Lung (tissue), 12 donors: ENCODE measurements around the gene SLC25A14. TPM values are rescaled to one million over a fixed set of nuclear protein-coding genes. Genes with fewer than 3 reads are reported as not detected.
"Not testable (repeated sequence)": the region's sequence is repeated elsewhere in the genome, so short reads cannot be mapped to it uniquely, and the experiment has no call there.

ENCODE experiments used
- ATAC-seq: fragments of 200-7000 bp; cut with Tn5 transposase; one replicate; pipeline ENCODE4 v1.9.1; 2020; ENCODE audit warnings: moderate number of reproducible peaks; ENCODE audit not compliant: insufficient read depth, low FRiP score
- DNase-seq, 3 donors: peaks; one replicate each; pipeline ENCODE4 v3.0.0-alpha.2; 2013 to 2017
- H3K27ac ChIP-seq, 2 donors: one replicate each; pipeline ENCODE4 v1.5.1; 2013; ENCODE audit warnings: mild to moderate bottlenecking in 2 of 2, moderate library complexity in 2 of 2, control low read depth in 1 of 2, inconsistent platforms in 1 of 2, low read depth in 1 of 2, low read length in 1 of 2
- H3K27me3 ChIP-seq, 3 donors: one replicate each; pipeline ENCODE4 v1.5.1; 2013; ENCODE audit warnings: low read length in 2 of 3; ENCODE audit not compliant: control insufficient read depth in 3 of 3, insufficient read depth in 3 of 3
- H3K36me3 ChIP-seq, 4 donors: one replicate each; pipeline ENCODE4 v1.5.1; 2013; ENCODE audit warnings: low read length in 4 of 4, mild to moderate bottlenecking in 1 of 4, moderate library complexity in 1 of 4; ENCODE audit not compliant: control insufficient read depth in 4 of 4, insufficient read depth in 4 of 4
- H3K4me1 ChIP-seq, 5 donors: one replicate each; pipeline ENCODE4 v1.5.1; 2013; ENCODE audit warnings: low read length in 5 of 5, mild to moderate bottlenecking in 2 of 5, moderate library complexity in 1 of 5; ENCODE audit not compliant: control insufficient read depth in 5 of 5, insufficient read depth in 5 of 5
- H3K4me3 ChIP-seq: one replicate; pipeline ENCODE4 v1.5.1; 2013; ENCODE audit warnings: mild to moderate bottlenecking, control low read depth, moderate library complexity
- H3K9ac ChIP-seq, 2 donors: one replicate each; pipeline ENCODE4 v1.5.1; 2013; ENCODE audit warnings: low read length in 2 of 2, control low read depth in 1 of 2; ENCODE audit not compliant: insufficient read depth in 1 of 2
- H3K9me3 ChIP-seq, 4 donors: one replicate each; pipeline ENCODE4 v1.5.1; 2013; ENCODE audit warnings: low read length in 3 of 4, mild to moderate bottlenecking in 1 of 4, moderate library complexity in 1 of 4; ENCODE audit not compliant: control insufficient read depth in 4 of 4, insufficient read depth in 3 of 4
- whole genome bisulfite sequencing, 2 donors: extraction: QIAGEN DNeasy Blood & Tissue Kit; methylation state at CpG; one replicate each; pipeline ENCODE4 v1.1.7; 2013; 5-methylcytosine and 5-hydroxymethylcytosine counted together
- polyA plus RNA-seq, 2 donors: library from polyadenylated mRNA; stranded (reverse); fragments of 200-250 nt; gene quantifications; one replicate each; pipeline ENCODE4 v1.2.1, GENCODE V29; 2013
- total RNA-seq, 2 donors: library from RNA; depleted of rRNA in 1 of 2; stranded (reverse); fragments of >200 nt in 1 of 2; gene quantifications; one replicate each; pipeline ENCODE4 v1.2.1, GENCODE V29; 2014 to 2021
- TF ChIP-seq, protein P1 (sequence below): IDR thresholded peaks from 2 replicates; pipeline ENCODE4 v1.5.1; 2012; ENCODE audit warnings: mild to moderate bottlenecking; ENCODE audit errors: control extremely low read depth, extremely low read depth
- donor health status: control.
- donor health status: control.
- donor health status: Bipolar disorder and iron deficiency.
- donor health status: healthy.
- donor health status: DM: yes; HTN: yes; CAD: no.

Gene SLC25A14
- total and polyA plus RNA-seq, 4 donors, result 8.7 to 25.5 (median 14.9) TPM

DNA sequence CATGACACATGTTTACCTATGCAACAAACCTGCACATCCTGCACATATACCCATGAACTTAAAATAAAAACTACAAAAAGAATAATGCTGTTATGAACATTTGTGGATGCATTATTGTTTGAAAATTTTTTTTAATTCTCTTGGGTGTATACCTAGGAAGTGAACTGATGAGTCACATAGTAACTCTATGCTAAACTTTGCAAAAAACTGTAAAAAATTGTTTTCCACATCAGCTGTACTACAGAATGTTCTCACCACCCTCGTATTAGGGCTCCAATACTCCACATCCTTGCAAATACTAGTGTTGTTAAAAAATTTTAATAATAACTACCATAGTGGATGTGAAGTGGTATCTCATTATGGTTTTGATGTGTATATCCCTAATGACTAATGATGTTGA, 37.7 kb upstream of the SLC25A14 start:
- WGBS, 2 donors, result 49 to 91% methylated on average over 1 of the region's 1 CpG
- TF ChIP-seq, protein P1, sequence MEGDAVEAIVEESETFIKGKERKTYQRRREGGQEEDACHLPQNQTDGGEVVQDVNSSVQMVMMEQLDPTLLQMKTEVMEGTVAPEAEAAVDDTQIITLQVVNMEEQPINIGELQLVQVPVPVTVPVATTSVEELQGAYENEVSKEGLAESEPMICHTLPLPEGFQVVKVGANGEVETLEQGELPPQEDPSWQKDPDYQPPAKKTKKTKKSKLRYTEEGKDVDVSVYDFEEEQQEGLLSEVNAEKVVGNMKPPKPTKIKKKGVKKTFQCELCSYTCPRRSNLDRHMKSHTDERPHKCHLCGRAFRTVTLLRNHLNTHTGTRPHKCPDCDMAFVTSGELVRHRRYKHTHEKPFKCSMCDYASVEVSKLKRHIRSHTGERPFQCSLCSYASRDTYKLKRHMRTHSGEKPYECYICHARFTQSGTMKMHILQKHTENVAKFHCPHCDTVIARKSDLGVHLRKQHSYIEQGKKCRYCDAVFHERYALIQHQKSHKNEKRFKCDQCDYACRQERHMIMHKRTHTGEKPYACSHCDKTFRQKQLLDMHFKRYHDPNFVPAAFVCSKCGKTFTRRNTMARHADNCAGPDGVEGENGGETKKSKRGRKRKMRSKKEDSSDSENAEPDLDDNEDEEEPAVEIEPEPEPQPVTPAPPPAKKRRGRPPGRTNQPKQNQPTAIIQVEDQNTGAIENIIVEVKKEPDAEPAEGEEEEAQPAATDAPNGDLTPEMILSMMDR, result no peak

DNA sequence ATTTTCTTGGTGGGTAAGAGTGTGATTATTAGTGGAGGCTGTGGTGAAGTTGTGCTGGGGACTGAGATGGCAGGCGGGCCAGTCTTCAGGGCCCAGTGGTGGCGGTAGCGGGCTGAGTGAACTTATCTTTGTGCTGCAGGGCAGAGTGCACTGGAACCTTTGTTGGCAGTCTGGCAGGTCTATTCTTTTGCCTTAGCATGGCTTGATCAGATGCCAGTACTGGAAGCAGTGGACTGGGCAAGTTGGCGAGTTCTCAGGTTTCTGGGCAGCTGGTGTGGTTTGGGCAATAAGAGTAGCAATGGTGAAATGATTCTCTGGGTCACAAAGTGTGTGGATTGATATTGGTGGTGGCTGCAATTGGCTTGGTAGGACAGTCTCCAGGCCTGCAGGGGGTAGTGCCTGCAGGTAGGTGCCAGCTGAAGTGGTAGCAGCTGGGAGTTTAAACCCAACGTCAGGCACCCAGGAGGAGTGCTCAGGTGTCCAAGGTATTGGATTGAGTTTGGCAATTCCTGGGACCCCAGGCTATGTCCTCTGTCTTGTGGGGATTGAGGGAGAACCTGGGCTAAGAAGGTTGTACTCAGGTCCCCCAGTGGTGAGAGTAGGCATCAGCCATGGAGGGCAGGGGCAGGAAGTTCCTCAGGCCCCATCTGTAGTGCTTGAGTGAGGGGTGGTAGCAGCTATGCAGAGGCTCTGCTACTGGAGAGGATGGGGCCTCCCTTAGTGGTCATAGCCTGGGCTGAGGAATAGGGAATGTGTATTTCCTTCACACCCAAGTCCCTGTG, 34.9 kb upstream of the SLC25A14 start:
- Histone ChIP-seq H3K9ac (no peak overlapping the region), H3K9me3 (peaks cover 0 to 2% (median 0%) of the 10 kb centered on the region in 4 donors), H3K27ac (no peak overlapping the region), H3K36me3 (no peaks in the 10 kb centered on the region), H3K27me3 (no peaks in the 10 kb centered on the region), H3K4me3 (no peak overlapping the region), H3K4me1 (no peaks in the 10 kb centered on the region)
- no peak for DNase-seq
- TF ChIP-seq, protein P1, result no peak
- no peak for ATAC-seq
- 77 to 97% methylated on average over 5 of the region's 5 CpGs for WGBS, 2 donors

More for the DNA sequence above, 37.7 kb upstream of the SLC25A14 start:
- Histone ChIP-seq H3K9ac (no peak overlapping the region), H3K36me3 (no peaks in the 10 kb centered on the region), H3K27ac (no peak overlapping the region), H3K4me1 (no peaks in the 10 kb centered on the region), H3K9me3 (peaks cover 0 to 2% (median 0%) of the 10 kb centered on the region in 4 donors), H3K27me3 (no peaks in the 10 kb centered on the region), H3K4me3 (no peak overlapping the region)
- DNase-seq, result no peak
- no peak for ATAC-seq

DNA sequence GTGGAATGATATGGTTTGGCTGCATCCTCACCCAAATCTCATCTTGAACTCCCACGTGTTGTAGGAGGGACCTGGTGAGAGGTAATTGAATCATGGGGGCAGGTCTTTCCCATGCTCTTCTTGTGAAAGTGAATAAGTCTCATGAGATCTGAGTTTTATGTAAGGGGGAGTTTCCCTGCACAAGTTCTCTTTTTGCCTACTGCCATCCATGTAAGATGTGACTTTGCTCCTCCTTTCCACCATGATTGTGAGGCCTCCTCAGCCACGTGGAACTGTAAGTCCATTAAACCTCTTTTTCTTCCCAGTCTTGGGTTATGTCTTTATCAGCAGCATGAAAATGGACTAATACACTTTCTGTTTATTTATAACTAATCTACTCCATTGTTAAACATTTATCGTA, 19.8 kb upstream of the SLC25A14 start:
- WGBS, 2 donors, result 56 to 88% methylated on average over 3 of the region's 3 CpGs

DNA sequence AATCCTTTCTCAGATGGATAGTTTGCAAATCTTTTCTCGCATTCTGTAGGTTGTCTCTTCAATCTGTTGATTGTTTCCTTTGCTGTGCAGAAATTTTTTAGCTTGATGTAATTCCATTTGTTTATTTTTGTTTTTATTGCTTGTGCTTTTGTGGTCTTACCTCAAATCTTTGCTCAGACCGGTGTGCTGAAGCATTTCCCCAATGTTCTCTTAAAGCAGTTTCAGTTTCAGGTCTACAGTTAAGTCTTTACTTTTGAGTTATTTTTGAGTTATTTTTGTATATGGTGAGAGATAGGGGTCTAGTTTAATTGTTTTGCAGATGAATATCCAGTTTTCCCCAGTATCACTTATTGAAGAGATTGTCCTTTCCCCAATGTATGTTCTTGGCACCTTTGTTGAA, 18.2 kb upstream of the SLC25A14 start:
- H3K4me3 ChIP-seq, result no peak overlapping the region
- TF ChIP-seq, protein P1, result no peak
- no peaks in the 10 kb centered on the region for H3K36me3 ChIP-seq
- no peak overlapping the region for H3K9ac ChIP-seq
- DNase-seq, result no peak
- 76 to 89% methylated on average over 2 of the region's 2 CpGs for WGBS, 2 donors
- no peaks in the 10 kb centered on the region for H3K4me1 ChIP-seq
- H3K9me3 ChIP-seq, result no peaks in the 10 kb centered on the region
- no peak for ATAC-seq
- H3K27ac ChIP-seq, result no peak overlapping the region
- peaks cover 4 to 21% (median 5%) of the 10 kb centered on the region in 3 donors for H3K27me3 ChIP-seq

More for the DNA sequence above, 19.8 kb upstream of the SLC25A14 start:
- peaks cover 3 to 15% (median 4%) of the 10 kb centered on the region in 3 donors for H3K27me3 ChIP-seq
- ATAC-seq, H3K4me3 ChIP-seq, H3K27ac ChIP-seq, H3K36me3 ChIP-seq, DNase-seq, H3K9ac ChIP-seq, H3K9me3 ChIP-seq, H3K4me1 ChIP-seq: not testable (repeated sequence)
